Activated CD4-positive, alpha-beta T cell treated with anti-CD3 and anti-CD28 coated beads for 48 hours (primary cell): ENCODE data around the gene MAP4K3.

Experiments
- DNase-seq: peaks from one replicate; pipeline ENCODE4 v3.0.0-alpha.2; 2020

The MAP4K3 gene

DNA sequence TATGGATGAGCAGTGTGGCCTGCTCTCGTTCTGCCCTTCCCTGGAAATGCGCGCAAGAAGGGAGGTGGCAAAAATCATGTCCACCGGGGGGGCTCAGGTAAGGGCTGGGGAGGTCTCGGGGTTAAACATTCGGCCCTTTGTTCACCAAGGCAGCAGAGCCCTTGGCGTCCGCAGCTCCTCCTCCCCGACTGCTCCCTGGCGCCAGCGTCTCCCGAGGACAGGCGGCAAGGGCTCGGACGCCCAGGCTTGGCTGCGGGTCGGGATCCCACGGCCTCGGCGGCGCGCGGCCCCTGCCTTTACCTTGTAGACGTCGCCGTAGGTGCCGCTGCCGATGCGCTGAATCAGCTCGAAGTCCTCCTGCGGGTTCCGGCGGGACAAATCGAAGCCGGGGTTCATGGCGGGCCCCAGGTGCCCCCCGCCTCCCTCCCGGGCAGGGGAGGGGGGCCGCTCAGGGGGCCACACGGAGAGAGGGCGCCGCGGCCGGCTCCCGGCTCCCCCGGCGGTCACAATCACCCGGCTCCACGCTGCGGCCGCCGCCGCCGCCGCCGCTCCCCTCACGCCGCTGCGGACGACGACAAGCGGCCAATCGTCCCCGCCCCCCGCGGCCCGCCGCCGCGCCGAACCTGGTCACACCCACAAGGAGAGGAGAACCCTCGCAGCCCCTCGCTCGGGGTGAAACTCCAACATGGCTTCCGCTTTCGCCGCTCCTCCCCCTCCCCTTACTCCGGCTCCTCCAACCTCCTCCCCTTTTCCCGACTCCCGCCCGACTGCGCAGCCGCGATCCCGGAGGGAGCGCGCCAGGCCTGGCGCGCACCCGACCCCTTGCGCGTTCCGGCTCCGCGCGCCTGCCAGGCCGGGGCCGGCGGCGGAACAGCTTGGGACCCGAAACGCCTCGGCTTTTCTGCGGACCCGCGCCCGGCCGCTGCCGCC is at the start of gene MAP4K3:
Gene MAP4K3, minus strand, starts transcription at position 694 of the 930 bp plus-strand sequence. Its CDS starts 298 bp downstream, at position 396.
- DNase-seq, result peak; percentile 88

DNA sequence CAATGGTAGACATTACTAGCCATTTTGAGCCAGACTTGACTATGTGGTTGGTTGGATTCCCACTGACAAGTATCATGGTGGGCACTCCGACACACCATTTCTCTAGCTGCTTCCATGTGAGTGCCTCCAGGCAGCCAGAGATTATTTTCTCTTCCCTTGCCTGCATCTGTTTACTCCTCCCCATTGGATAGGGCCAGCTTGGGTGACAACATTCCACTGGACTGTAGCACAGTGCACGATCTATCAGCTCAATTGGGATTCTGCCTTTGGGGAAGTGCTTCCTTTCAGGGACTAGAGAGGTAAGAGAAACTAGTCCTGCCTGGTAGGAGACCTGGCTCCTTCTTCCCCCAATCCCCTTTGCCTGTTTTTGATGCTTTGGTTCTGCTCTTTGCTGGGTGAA is 49.0 kb upstream of the MAP4K3 start:
- DNase-seq, result no peak

DNA sequence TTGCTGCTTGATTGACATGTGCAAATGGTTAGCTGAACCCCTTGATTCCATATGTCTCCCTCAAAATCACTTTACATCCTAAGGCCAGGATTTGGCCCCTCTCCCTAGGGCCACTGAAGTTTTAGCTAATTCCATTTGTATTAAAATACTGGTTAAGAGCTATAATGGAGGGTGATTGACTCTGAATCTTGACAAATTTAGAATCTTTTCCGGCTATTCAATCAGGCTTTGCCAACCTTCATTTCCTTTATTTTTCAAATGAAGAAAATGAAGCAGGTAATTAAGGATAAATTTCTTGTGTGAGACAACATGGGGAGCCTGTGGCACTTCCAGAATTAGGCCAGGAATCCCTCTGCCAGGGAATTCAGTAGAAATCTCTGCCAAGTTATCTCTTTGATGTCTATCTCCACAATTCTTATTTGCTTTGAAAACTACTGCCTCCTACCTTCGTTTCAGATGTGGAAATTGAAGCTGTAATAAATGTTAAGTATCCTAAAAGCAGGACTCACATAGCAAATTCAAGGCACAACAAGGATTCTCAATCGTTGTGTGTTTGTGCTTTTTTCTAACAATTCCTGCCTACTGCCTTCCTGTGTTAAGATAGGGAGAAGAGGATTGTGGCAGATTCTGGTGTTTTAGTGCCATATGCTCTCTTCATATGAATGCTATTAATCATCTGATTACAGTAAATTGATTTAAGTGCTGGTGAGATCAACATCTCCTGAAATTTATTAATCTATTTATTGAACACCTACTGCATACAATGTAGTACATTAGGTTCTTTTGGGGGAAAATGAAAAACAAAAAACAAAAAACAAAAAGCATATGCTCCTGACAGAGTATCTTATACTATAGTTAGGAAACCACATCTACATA is 47.8 kb upstream of the MAP4K3 start:
- DNase-seq, result no peak

DNA sequence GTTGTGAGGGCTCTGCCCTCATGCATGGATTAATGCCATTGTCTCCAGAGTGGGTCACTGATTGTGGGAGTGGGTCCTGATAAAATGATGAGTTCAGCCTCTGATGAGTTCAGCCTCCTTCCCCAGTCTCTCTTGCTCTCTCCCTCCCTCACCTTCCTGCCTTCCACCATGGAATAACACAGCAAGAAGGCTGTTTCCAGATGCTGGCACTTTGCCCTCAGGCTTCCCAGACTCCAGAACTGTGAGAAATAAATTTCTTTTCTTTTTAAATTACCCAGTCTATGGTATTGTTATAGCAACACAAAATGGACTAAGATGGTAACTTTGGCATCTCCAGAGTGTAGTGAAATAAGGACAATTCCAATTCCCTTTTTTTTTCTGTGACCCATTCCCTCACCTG is 47.1 kb upstream of the MAP4K3 start:
- DNase-seq, result no peak

DNA sequence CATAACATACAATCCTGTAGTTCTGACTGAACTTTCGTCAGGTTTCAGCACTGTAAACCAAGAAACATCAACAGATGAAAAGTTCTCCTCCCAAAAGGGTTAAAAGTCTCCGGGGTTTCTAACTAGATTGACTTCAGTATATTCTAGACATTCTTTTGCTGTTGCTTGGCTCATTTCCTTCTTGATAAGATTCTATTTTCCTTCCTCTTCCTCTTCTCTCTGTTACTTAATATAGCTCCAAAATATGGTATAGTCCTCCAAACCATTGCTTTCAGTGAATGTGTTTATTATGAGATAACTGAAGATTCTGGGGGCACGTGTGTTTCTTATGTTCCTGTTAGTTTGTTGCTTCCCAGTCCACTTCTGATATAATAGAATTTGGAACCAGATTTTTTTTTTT is 46.4 kb upstream of the MAP4K3 start:
- DNase-seq, result no peak

DNA sequence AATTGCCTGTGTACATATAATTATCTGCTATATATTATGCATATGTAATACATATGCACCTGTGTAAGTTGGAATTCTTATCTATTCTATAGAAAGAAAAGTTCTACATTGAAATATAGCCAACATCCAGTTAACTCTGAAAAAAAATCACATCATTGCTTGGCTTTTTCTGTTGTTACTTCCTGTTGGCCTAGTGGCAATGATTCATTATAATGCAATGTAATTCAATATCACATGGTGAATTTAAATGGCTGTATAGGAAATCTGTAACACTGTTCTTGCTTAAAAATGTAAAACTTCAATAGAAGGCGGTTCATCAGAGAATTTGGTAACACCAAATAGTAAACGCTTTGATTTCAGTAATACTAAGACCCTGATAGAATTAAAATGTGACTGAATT is 44.5 kb upstream of the MAP4K3 start:
- no peak for DNase-seq

DNA sequence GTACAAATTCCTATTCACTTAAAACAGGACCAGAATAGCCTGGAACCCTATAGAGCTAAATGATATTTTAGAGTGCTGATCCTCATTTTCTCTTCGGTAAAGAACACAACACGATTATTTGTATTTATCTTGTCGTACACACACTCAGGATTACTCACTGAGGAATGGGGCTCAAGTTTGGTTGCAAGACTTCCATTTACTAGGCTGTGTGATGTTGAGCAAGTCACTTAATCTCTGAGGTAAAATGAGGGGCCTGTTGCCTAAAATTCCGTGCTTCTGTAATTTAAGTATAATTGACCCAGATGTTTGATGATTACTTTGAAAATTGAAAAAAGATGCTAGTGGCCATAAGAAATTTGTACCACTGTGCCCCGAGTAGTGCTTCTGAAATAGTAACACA is 42.6 kb upstream of the MAP4K3 start:
- DNase-seq, result no peak

DNA sequence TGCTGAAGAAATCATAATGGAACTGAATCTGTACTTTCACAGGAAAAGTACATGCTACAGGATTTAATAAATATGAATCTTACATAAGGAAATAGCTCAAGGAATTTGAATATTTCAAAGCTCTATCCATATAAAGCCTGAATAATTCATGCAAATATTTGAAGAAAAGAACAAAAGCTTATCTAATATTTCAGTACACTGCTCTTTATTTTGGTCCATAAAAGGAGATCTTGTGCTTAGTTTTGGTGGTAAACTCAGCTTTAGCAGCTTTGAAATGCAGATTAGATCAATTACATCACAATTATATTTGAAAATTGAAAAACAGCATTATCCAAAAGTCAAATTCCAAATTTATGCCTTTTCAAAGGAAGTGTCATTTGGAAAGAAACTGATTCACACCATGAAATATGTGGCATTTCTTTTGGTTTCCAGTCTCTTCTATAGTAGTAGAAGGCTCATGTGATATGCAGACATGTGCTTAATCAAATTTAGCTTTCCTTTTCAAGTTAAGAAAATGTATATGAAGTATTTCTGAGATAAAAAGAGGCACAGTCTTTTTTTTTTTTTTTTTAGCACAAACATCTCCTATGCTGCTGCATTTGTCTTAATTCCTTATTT is 42.1 kb upstream of the MAP4K3 start:
- DNase-seq, result no peak

DNA sequence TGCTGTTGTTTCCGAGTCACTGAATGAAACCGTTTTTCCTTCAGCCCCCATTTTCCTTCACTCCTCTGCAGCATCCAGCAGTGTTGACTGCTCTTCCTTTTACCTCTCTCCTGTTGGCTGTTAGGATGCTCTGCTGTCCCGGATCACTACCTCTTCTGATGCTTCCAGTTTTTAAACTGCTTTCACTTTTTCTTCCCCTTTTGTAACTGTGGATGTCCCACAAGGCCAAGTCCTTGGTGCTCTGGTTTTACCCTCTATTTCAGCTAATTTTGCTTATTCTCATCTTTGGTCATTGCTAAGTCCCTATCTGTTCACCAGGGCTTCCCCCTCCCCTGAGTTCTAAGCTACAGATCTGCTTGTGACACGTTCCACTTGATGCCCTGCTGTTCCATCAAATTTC is 39.4 kb upstream of the MAP4K3 start:
- DNase-seq, result no peak

DNA sequence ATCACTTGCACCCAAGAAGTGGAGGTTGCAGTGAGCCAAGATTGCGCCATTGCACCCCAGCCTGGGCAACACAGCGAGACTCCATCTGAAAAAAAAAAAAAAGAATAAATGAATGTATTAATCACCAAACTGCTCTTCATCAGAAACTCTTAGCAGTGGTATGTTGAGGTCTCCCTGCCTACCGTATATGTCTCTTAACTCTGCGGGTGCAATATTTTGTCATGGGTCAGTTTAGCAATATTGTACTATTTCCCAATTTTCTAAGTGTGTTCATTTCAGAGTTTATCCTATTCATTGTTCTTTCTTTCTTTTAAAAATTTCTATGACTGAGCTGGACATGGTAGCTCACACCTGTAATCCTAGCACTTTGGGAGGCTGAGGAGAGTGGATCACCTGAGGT is 37.9 kb upstream of the MAP4K3 start:
- no peak for DNase-seq

DNA sequence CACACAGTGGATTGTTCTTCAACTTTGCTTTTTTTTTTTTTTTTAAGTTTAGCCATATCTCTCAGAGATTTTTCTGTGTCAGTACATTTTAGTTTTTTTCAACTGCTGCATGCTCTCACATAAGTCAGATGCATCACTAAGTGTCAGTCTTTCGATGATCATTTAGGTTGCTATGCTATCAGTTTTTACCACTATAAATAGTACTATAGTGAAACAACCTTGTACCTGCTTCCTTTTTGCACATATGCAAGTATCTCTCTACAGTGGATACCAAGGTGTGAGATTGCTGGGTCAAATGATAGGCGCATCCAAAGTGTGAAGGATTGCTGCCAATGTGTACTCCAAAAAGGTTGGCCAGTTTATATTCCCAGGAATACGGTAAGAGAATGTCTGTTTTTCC is 33.5 kb upstream of the MAP4K3 start:
- no peak for DNase-seq

DNA sequence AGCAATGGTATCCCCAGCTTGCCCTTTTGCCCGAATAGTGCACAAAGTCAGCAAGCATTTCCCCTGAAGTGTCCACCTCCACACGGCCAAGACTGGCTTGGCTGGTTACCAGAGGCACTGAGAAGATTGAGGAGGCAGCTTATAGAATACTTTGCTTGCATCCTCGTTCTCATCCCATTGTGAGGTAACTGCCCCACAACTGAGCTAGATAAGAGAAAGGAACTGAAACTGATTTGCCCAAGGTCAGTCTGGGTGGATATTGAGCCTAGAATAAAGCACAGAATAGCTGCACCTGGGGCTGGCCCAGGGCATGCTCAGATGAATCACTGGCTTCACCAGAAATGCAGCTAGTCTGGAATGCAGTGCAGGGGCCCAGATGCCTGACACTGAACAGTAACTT is 32.7 kb upstream of the MAP4K3 start:
- peak; percentile 37 for DNase-seq

DNA sequence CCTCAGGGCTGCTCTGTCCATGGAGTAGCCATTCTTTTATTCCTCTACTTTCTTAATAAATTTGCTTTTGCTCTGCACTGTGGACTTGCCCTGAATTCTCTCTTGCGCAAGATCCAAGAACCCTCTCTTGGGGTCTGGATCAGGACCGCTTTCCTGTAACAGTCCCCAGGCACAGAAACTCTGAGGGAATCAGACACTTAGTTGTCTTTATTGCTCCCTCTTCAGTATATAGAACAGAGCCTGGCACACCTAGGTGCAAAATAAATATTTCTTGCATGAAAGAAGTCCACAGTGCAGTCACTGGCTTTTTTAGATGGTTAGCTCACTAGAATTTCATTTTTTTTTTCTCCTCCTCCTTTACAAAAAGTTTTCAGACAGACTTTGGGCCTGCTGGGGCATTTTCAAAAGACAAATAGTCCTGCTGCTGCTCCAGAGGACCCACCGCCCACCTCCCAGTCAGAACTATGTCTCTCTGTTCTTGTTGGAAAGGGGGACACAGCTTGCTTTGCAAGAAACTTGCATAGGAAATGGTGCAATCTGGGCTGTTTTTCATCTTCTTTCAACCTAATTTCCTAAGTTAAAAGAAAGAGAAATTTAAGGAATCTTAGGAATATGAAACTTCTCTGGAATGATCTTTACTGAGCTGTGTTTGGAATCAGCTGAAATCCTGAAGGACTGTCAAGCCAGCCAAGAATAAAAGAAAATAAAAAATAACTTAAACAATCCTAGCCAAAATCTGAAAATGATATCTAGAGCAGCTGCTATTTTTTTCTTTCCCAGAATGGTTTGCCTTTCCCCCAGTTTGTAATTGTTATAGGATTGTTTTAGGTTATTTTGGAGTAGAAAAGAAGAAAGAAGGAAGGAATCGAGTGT is 31.7 kb upstream of the MAP4K3 start:
- DNase-seq, result no peak

DNA sequence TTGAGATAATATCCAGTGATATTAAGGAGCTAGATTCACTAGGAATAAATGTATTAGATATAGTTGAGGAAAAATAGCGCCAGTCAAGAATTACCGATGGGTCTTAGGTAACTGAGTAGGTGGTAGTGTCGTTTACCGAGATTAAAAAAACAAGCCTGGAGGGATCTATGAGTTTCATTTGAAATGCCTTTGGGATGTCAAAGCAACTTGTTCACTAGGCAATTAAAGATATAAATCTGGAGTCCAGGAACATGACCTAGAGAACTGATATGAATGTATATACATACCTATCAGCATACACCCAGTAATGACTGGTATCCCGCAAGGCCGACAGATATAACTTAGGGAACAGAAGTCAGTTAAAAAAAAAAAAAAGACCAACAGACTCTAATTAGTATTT is 29.2 kb upstream of the MAP4K3 start:
- DNase-seq, result no peak

DNA sequence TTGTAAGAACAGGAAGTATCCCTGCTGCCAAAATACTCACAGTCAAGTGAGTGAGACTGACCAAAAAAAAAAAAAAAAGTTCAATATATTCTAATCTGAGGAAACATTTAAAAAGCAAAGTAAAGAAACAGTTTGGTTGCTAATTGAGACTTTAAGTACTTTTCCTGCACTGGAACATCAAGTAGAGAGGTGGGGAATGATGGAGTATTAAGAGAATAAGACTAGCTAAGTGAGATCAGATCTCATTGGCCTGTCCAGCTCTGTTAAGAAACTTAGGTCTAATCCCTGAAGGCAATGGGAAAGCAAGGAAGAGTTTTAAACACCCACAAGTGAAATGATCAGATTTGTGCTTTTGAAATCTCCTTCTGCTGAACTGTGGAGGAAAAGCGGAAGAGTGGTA is 27.8 kb upstream of the MAP4K3 start:
- DNase-seq, result no peak

DNA sequence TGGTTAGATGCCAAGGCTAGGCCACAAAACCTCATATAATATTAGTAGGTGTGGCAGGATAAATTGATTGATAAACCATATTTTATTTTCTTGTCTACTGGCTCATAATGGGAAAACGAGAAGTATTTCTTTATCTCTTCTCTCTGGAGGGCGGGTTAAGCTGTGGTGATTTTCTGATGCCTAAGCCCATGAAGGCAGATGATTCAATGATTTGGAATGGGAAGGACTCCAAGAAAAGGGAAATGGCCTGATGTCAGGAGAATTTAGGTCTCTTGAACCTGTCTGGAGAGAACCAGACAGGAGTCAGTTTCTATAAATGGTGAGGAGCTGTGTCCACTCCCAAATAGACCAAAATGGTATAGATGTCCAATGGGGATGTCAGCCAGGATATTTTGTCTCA is 18.7 kb upstream of the MAP4K3 start:
- no peak for DNase-seq

DNA sequence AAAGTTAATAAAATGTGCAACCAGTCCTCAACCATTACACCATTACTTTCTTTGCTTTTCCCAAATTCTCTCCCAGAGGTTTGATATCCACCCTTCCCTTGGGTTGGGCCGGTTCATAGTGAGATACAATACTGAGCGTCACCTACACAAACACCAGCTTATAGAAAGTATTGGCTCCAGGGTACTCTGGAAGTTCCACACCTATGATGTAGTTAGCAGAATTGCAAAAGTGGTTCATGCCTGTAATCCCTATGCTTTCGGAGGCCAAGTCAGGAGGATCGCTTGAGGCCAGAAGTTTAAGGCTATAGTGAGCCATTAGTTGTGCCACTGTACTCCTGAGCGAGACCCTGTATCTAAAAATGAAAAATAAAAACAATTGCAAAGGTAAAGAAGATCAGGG is 15.3 kb upstream of the MAP4K3 start:
- DNase-seq, result no peak

DNA sequence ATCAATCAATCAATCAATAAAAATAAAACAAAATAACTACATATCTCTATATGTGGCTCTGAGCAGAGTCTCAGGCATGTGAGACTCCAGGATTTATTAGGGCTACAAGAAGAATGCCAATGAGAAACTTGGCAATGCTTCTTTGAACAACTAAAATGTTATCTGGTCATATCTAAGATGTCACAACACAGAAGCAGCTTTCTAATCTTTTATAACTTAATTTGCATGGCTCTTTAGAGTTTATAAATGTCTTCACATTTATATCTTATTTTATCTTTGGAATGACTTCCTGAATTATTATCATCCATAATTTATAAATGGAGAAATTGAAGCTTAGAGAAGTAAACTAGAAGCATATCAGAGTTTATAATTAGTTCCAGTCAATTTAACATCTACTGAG is 14.9 kb upstream of the MAP4K3 start:
- no peak for DNase-seq

DNA sequence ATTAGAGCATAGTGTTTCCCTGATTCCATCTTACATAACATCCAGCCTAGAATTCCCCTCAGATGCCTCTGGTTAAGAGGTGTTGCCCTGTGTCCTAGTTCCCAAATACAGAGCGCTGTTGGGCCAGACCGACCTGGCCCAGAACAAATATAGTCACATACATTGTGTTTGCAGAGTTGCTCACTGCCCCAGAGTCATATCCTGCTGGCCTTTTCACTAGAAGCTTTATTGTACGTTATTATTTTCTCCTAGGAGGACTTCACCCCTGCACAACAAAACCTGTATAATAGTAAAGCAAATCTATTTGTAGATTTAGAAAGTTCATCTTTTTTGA is 11.1 kb upstream of the MAP4K3 start:
- no peak for DNase-seq

DNA sequence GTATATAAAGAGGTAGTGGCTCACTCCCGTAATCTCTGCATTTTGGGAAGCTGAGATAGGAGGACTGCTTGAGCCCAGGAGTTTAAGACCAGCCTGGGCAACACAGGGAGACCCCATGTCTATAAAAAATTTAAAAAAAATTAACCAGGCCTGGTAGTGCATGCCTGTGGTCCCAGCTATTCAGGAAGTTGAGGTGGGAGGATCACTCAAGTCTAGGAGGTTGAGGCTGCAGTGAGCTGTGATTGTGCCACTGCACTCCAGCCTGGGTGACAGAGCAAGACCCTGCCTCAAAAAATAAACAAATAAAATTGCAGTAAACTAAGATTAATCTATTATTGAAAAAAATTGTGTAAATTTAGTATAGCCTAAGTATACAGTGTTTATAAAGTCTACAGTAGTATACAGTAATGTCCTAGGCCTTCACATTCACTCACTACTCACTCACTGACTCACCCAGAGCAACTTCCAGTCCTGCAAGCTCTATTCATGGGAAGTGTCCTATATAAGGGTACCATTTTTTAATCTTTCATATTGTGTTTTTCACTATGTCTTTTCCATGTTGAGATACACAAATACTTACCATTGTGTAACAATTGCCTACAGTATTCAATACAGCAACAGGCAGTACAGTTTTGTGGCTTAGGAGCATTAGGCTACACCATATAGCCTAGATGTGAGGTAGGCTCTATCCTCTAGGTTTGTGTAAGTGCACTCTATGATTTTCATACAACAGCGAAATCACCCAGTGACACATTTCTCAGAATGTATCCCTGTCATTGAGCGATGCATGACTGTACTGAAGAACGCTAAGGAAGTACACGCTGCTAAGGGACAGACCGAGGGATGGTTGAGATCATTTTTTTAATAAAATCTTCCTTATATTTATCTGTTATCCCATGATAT is 10.4 kb upstream of the MAP4K3 start:
- no peak for DNase-seq

DNA sequence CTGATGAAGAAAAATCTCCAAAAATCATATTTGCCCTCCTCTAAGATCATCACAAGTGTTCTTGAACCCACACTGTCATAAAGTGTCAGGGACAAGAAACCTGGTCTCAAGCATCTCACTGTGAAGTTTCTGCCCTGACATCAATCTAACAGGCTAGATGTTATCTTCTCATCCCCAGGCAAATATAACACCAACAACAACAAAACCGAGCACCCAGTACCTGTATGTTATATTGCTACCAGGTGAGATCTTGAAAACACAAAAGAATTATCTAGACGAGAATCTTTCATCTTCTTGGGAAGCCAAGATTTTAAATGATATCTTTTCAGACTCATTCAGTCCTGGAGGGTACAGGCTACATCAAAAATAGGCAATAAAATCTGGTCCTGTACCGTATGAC is 8.8 kb upstream of the MAP4K3 start:
- DNase-seq, result no peak

DNA sequence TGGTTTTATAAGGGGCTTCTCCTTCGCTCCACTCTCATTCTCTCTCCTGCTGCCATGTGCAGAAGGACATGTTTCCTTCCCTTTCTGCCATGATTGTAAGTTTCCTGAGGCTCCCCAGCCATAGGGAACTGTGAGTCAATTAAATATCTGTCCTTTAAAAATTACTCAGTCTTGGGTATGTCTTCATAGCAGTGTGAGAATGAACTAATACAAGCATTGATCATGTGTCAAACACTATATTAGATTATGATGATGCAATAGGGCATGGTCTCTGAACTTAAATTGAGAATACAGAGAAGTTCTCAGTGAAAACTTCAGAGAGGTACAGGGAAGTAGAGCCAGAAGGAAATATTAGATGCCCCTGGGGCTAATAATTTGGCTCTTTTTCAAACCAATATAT is 5.9 kb upstream of the MAP4K3 start:
- DNase-seq, result no peak
